Stimulated activated naive B cell treated with anti-CD40 and anti-IgM and Interleukin-4, amounts not matched to agents 10 μg/mL and 1 μg/mL and 100 μg/mL, for 72 hours (primary cell): ENCODE data around the gene UMAD1.
"Not testable (repeated sequence)": the region's sequence is repeated elsewhere in the genome, so short reads cannot be mapped to it uniquely, and the experiment has no call there.

ENCODE experiments used
- ATAC-seq, 2 donors: fragments of 150-1000 bp; cut with Tn5 transposase; replicated peaks; 2 replicates each; pipeline ENCODE4 v1.10.0; 2021; ENCODE audit warnings: moderate library complexity in 1 of 2
- DNase-seq: peaks from one replicate; pipeline ENCODE4 v3.0.0; 2021
- H3K27ac Mint-ChIP-seq: one replicate; pipeline ENCODE4 v1.8.0; 2022; ENCODE audit warnings: mild to moderate bottlenecking, mixed read lengths
- H3K27me3 Mint-ChIP-seq, 2 donors: one replicate each; pipeline ENCODE4 v1.8.0; 2022; ENCODE audit warnings: mixed read lengths in 2 of 2
- H3K36me3 Mint-ChIP-seq, 2 donors: one replicate each; pipeline ENCODE4 v1.8.0; 2022; ENCODE audit warnings: mixed read lengths in 2 of 2, mild to moderate bottlenecking in 1 of 2
- H3K4me1 Mint-ChIP-seq, 2 donors: one replicate each; pipeline ENCODE4 v1.8.0; 2022; ENCODE audit warnings: mixed read lengths in 2 of 2, mild to moderate bottlenecking in 1 of 2
- H3K4me3 Mint-ChIP-seq, 2 donors: one replicate each; pipeline ENCODE4 v1.8.0; 2022; ENCODE audit warnings: mild to moderate bottlenecking in 2 of 2, mixed read lengths in 2 of 2, moderate library complexity in 1 of 2
- H3K9me3 Mint-ChIP-seq, 2 donors: one replicate each; pipeline ENCODE4 v1.8.0; 2022; ENCODE audit warnings: mixed read lengths in 2 of 2, mild to moderate bottlenecking in 1 of 2

UMAD1 gene

GRCh38 chr7:7639421-7639820, 1.1 kb upstream of the UMAD1 start:
- peak overlapping the region; percentile 99 for H3K27ac Mint-ChIP-seq

GRCh38 chr7:7639847-7640220, 718 bp upstream of the UMAD1 start:
- no peaks in the 10 kb centered on the region for H3K9me3 Mint-ChIP-seq
- H3K27me3 Mint-ChIP-seq, result no peaks in the 10 kb centered on the region
- peak overlapping the region; percentile 99 for H3K27ac Mint-ChIP-seq
- DNase-seq, result peak; percentile 40
- peaks cover 22 to 40% of the 10 kb centered on the region in 2 donors for H3K4me1 Mint-ChIP-seq
- H3K36me3 Mint-ChIP-seq, result peaks cover 16 to 33% of the 10 kb centered on the region in 2 donors
- peak; percentile 29 to 34 for ATAC-seq
- peak overlapping the region; percentile 94 to 95 for H3K4me3 Mint-ChIP-seq

More at GRCh38 chr7:7639421-7639820, 1.1 kb upstream of the UMAD1 start:
- no peaks in the 10 kb centered on the region for H3K27me3 Mint-ChIP-seq
- peaks cover 16 to 29% of the 10 kb centered on the region in 2 donors for H3K36me3 Mint-ChIP-seq
- ATAC-seq, result no peak
- peaks cover 19 to 40% of the 10 kb centered on the region in 2 donors for H3K4me1 Mint-ChIP-seq
- no peaks in the 10 kb centered on the region for H3K9me3 Mint-ChIP-seq
- DNase-seq, result no peak
- H3K4me3 Mint-ChIP-seq, result peak overlapping the region; percentile 94 to 95

- Mint-ChIP-seq H3K27me3 (no peaks in the 10 kb centered on the region), H3K27ac (peak overlapping the region; percentile 99), H3K4me1 (peaks cover 23 to 40% of the 10 kb centered on the region in 2 donors), H3K4me3 (peak overlapping the region; percentile 94 to 95), H3K9me3 (no peaks in the 10 kb centered on the region), H3K36me3 (peaks cover 18 to 38% of the 10 kb centered on the region in 2 donors)
- ATAC-seq, result peak in 1 of 2 donors; percentile 15
- DNase-seq, result no peak
Observed at GRCh38 chr7:7641129-7641663, 644 bp downstream of the UMAD1 start.

- H3K4me1 Mint-ChIP-seq, result peaks cover 28 to 40% of the 10 kb centered on the region in 2 donors
- H3K27ac Mint-ChIP-seq, result no peak overlapping the region
- peaks cover 1 to 4% of the 10 kb centered on the region in 2 donors for H3K9me3 Mint-ChIP-seq
- ATAC-seq (no peak), DNase-seq (no peak)
- H3K27me3 Mint-ChIP-seq, result no peaks in the 10 kb centered on the region
- H3K4me3 Mint-ChIP-seq, result peak overlapping the region; percentile 94 to 95
- H3K36me3 Mint-ChIP-seq, result peaks cover 23 to 42% of the 10 kb centered on the region in 2 donors
Observed at GRCh38 chr7:7642081-7642480, 1.5 kb downstream of the UMAD1 start.

GRCh38 chr7:7647495-7648036, 7.0 kb downstream of the UMAD1 start:
- H3K36me3 Mint-ChIP-seq, result peaks cover 20 to 38% of the 10 kb centered on the region in 2 donors
- no peak for DNase-seq
- ATAC-seq, result no peak
- H3K27me3 Mint-ChIP-seq, result no peaks in the 10 kb centered on the region
- no peak overlapping the region for H3K27ac Mint-ChIP-seq
- peaks cover 1 to 4% of the 10 kb centered on the region in 2 donors for H3K9me3 Mint-ChIP-seq
- no peak overlapping the region for H3K4me3 Mint-ChIP-seq
- H3K4me1 Mint-ChIP-seq, result peaks cover 32 to 51% of the 10 kb centered on the region in 2 donors

GRCh38 chr7:7650682-7651206, 10.2 kb downstream of the UMAD1 start:
- DNase-seq, result no peak
- Mint-ChIP-seq H3K27ac (no peak overlapping the region), H3K36me3 (peaks cover 9 to 12% of the 10 kb centered on the region in 2 donors), H3K4me3 (no peak overlapping the region), H3K27me3 (no peaks in the 10 kb centered on the region), H3K9me3 (peaks cover 1 to 4% of the 10 kb centered on the region in 2 donors), H3K4me1 (peaks cover 28 to 44% of the 10 kb centered on the region in 2 donors)
- ATAC-seq, result peak in 1 of 2 donors; percentile 65

- no peak for ATAC-seq
- Mint-ChIP-seq H3K9me3 (peaks cover 2 to 4% of the 10 kb centered on the region in 2 donors), H3K4me1 (peaks cover 27 to 44% of the 10 kb centered on the region in 2 donors), H3K27me3 (no peaks in the 10 kb centered on the region), H3K27ac (no peak overlapping the region), H3K4me3 (no peak overlapping the region), H3K36me3 (peaks cover 8 to 11% of the 10 kb centered on the region in 2 donors)
- no peak for DNase-seq
Observed at GRCh38 chr7:7651479-7651878, 10.9 kb downstream of the UMAD1 start.

GRCh38 chr7:7652798-7653540, 12.4 kb downstream of the UMAD1 start:
- peaks cover 18 to 23% of the 10 kb centered on the region in 2 donors for H3K36me3 Mint-ChIP-seq
- no peaks in the 10 kb centered on the region for H3K27me3 Mint-ChIP-seq
- ATAC-seq (no peak), DNase-seq (no peak)
- peaks cover 30 to 47% of the 10 kb centered on the region in 2 donors for H3K4me1 Mint-ChIP-seq
- peaks cover 0 to 10% of the 10 kb centered on the region in 2 donors for H3K9me3 Mint-ChIP-seq
- no peak overlapping the region for H3K4me3 Mint-ChIP-seq
- H3K27ac Mint-ChIP-seq, result no peak overlapping the region

- Mint-ChIP-seq H3K9me3 (peaks cover 0 to 13% of the 10 kb centered on the region in 2 donors), H3K36me3 (peaks cover 20 to 30% of the 10 kb centered on the region in 2 donors), H3K4me3 (no peak overlapping the region), H3K4me1 (peaks cover 36 to 49% of the 10 kb centered on the region in 2 donors), H3K27me3 (no peaks in the 10 kb centered on the region), H3K27ac (no peak overlapping the region)
- no peak for ATAC-seq
- DNase-seq, result no peak
Observed at GRCh38 chr7:7653593-7654187, 13.1 kb downstream of the UMAD1 start.

- H3K27me3 Mint-ChIP-seq, result no peaks in the 10 kb centered on the region
- H3K9me3 Mint-ChIP-seq, result peaks cover 8 to 20% of the 10 kb centered on the region in 2 donors
- no peak for ATAC-seq
- peaks cover 27 to 44% of the 10 kb centered on the region in 2 donors for H3K36me3 Mint-ChIP-seq
- DNase-seq, result no peak
- no peak overlapping the region for H3K4me3 Mint-ChIP-seq
- no peak overlapping the region for H3K27ac Mint-ChIP-seq
- H3K4me1 Mint-ChIP-seq, result peaks cover 38 to 48% of the 10 kb centered on the region in 2 donors
Observed at GRCh38 chr7:7654964-7655715, 14.6 kb downstream of the UMAD1 start.

GRCh38 chr7:7656459-7656858, 15.9 kb downstream of the UMAD1 start:
- not testable (repeated sequence) for H3K27ac Mint-ChIP-seq, H3K4me3 Mint-ChIP-seq, H3K27me3 Mint-ChIP-seq, ATAC-seq, DNase-seq
- peaks cover 8 to 20% of the 10 kb centered on the region in 2 donors for H3K9me3 Mint-ChIP-seq
- peaks cover 37 to 38% of the 10 kb centered on the region in 2 donors for H3K4me1 Mint-ChIP-seq
- H3K36me3 Mint-ChIP-seq, result peaks cover 29 to 45% of the 10 kb centered on the region in 2 donors

GRCh38 chr7:7662527-7662926, 22.0 kb downstream of the UMAD1 start:
- Mint-ChIP-seq H3K4me1 (peaks cover 25 to 33% of the 10 kb centered on the region in 2 donors), H3K36me3 (peaks cover 18 to 31% of the 10 kb centered on the region in 2 donors), H3K4me3 (no peak overlapping the region), H3K9me3 (peaks cover 8 to 12% of the 10 kb centered on the region in 2 donors), H3K27me3 (no peaks in the 10 kb centered on the region), H3K27ac (no peak overlapping the region)
- no peak for DNase-seq
- ATAC-seq, result no peak

GRCh38 chr7:7664291-7664690, 23.7 kb downstream of the UMAD1 start:
- H3K4me1 Mint-ChIP-seq, result peaks cover 15 to 23% of the 10 kb centered on the region in 2 donors
- ATAC-seq, result no peak
- H3K4me3 Mint-ChIP-seq, result no peak overlapping the region
- no peak overlapping the region for H3K27ac Mint-ChIP-seq
- H3K27me3 Mint-ChIP-seq, result no peaks in the 10 kb centered on the region
- no peak for DNase-seq
- H3K9me3 Mint-ChIP-seq, result peaks cover 4% of the 10 kb centered on the region in 2 donors
- H3K36me3 Mint-ChIP-seq, result peaks cover 15 to 16% of the 10 kb centered on the region in 2 donors
